ENCODE results near the gene VAT1L.

The VAT1L gene

GRCh38 chr16:77784441-77785372, 3.7 kb upstream of the VAT1L start:
- DNase-seq = no peak

GRCh38 chr16:77785373-77785764, 3.0 kb upstream of the VAT1L start:
- no peak for DNase-seq

GRCh38 chr16:77786186-77786847, 2.0 kb upstream of the VAT1L start:
- DNase-seq = no peak

- no peak for DNase-seq
These were observed 912 bp upstream of the VAT1L start for GRCh38 chr16:77787452-77787851.

- no peak for DNase-seq
These were observed 983 bp downstream of the VAT1L start for GRCh38 chr16:77789085-77790008.

GRCh38 chr16:77790009-77790372, 1.6 kb downstream of the VAT1L start:
- no peak for DNase-seq

- DNase-seq = no peak
These were observed 2.5 kb downstream of the VAT1L start for GRCh38 chr16:77790912-77791311.

GRCh38 chr16:77793417-77793816, 5.1 kb downstream of the VAT1L start:
- no peak for DNase-seq

GRCh38 chr16:77794586-77794985, 6.2 kb downstream of the VAT1L start:
- DNase-seq = no peak

- no peak for DNase-seq
These were observed 13.5 kb downstream of the VAT1L start for GRCh38 chr16:77801817-77802216.

GRCh38 chr16:77805398-77805797, 17.0 kb downstream of the VAT1L start:
- peak; percentile 57 for DNase-seq

GRCh38 chr16:77807021-77807420, 18.7 kb downstream of the VAT1L start:
- no peak for DNase-seq

- DNase-seq = no peak
These were observed 24.6 kb downstream of the VAT1L start for GRCh38 chr16:77812856-77813500.

GRCh38 chr16:77816293-77816692, 27.9 kb downstream of the VAT1L start:
- peak; percentile 34 for DNase-seq

GRCh38 chr16:77820340-77820739, 32.0 kb downstream of the VAT1L start:
- no peak for DNase-seq

- no peak for DNase-seq
These were observed 34.3 kb downstream of the VAT1L start for GRCh38 chr16:77822661-77823060.

- no peak for DNase-seq
These were observed 34.7 kb downstream of the VAT1L start for GRCh38 chr16:77823067-77823466.

- DNase-seq = no peak
These were observed 36.8 kb downstream of the VAT1L start for GRCh38 chr16:77825196-77825595.

- DNase-seq = no peak
These were observed 38.7 kb downstream of the VAT1L start for GRCh38 chr16:77827032-77827431.

GRCh38 chr16:77833921-77834634, 45.7 kb downstream of the VAT1L start:
- DNase-seq = no peak

GRCh38 chr16:77834635-77835540, 46.5 kb downstream of the VAT1L start:
- DNase-seq = no peak

Measured in NCI-H1092 (cell line).